GM21737 (cell line): ENCODE data around the gene FAM180A.
"Not testable (repeated sequence)": the region's sequence is repeated elsewhere in the genome, so short reads cannot be mapped to it uniquely, and the experiment has no call there.

Experiments used
- ATAC-seq: cut with Tn5 transposase; IDR thresholded peaks from one replicate; pipeline ENCODE4 v1.9.1; 2021; ENCODE audit warnings: mild to moderate bottlenecking, moderate library complexity; ENCODE audit not compliant: unreplicated experiment

Gene FAM180A

DNA sequence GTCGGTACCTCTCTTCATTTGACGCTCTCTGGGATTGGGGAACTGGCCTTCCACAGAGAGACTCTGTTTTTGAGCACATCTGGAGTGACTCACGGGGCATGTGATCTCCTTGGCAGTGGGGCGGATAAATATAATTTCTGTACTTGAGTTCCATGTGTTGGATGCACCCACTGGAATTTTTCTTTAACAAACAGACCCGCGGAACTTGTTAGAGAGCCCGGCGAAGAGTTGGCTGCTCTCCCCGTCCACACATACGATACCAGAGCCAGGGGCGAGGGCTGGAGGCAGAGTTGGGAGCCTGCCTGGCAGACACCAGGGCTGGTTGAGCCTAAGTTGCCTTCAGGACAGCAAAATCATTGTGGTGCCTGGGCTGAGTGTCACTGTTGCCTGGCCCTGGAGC is at the start of gene FAM180A:
TSS of gene FAM180A (minus strand) at position 44 of the 400 bp plus-strand sequence. CDS start 233 bp downstream, outside the sequence.
- ATAC-seq: no peak

DNA sequence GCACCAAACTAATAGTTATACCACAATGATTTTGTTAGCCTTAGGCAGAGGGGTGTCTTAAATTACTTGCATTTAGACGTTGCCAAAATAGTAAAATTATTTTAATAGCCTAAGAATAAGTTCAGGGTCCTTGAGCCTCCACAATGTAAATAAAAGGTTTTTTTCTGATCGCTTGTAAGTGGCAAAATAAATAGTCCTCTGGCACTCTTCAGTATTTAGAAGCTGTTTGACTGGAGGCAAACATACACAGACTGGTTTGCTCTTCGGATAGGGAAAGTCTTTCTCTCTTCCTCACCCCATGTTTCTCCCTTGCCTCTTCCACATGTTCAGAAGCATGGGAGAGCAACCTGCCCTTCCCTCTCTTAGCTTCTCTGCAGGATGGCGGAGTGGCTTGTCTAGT is 49.5 kb upstream of the FAM180A start:
- ATAC-seq: no peak

DNA sequence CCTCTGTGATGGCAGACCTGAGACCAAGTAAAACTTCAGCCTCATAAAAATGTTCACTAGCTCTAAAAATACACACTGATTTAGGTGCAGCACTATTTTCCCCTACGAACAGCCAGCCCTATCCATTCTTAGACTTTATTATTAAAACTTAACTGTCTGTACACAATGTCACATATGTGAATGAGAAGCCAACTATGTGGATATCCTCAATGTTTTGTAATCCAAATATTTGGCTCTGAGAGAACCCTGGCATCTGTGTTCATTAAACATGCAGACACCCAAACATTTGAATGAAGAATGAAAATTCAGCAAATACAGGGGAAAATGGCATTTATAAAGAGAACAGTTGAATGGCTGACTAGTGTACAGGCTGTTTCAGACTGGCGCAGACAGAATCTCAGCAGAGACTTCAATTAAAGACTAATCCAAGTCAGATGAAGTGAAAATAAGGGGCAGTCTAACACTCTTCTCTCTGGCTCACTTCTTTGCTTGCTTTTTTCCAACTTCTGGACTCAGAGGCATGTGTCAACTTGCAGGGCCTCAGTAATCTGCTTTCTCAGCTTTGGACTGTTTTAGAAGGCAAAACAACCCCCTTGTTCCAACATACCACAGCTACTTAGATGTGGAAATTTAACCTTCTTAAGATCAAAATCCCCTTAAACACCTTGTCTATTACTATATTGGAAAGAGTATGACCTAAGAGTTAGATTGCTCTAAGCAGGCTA is 47.4 kb upstream of the FAM180A start:
- no peak for ATAC-seq

DNA sequence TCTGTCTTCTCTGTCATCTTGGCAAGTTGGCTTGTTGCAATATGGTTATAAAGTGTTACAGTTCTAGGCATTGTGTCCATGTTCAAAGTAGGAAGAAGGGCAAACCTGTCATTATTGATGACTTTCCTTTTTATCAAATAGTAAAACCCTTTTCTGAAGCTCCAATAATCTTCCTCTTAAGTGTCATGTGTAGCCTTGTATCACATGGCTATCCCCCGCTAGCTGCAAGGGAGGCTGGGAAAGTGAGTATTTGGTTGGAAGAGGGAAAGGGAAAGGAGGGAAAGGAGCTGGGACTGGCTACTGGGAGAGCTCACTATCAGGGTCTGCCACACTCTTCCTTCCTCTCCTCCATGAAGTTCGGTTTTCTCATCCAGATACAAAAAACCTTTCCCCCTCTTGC is 45.2 kb upstream of the FAM180A start:
- no peak for ATAC-seq

DNA sequence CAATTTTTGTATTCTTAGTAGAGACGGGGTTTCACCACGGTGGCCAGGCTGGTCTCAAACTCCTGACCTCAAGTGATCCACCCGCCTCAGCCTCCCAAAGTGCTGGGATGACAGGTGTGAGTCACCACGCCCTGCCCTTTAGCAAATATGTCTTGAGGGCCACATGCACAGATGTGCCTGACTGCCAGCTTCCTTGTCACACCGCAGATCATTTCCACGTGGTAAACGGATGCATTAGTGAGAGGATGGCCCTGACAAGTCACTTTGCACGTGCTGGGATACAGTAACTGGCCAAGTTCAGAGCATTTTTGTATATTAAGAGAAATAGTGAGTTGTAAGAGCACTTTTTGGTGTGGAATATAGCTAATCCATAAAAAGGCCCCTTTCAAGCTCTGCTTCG is 44.3 kb upstream of the FAM180A start:
- ATAC-seq: no peak

DNA sequence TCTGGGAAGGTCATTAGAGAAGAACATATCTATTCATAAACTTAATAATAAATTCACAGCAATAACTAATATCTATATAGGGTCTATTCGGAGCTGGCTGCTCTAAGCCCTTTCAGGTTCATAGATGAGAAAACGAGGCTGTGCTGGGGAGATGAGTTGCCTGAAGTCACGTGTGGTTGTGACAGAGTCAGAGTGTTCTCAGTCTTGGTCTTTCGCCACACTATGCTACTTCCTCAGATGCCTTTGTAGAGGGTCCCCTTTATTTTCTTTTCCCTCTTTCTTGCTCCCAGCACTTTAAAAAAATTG is 43.7 kb upstream of the FAM180A start:
- no peak for ATAC-seq

DNA sequence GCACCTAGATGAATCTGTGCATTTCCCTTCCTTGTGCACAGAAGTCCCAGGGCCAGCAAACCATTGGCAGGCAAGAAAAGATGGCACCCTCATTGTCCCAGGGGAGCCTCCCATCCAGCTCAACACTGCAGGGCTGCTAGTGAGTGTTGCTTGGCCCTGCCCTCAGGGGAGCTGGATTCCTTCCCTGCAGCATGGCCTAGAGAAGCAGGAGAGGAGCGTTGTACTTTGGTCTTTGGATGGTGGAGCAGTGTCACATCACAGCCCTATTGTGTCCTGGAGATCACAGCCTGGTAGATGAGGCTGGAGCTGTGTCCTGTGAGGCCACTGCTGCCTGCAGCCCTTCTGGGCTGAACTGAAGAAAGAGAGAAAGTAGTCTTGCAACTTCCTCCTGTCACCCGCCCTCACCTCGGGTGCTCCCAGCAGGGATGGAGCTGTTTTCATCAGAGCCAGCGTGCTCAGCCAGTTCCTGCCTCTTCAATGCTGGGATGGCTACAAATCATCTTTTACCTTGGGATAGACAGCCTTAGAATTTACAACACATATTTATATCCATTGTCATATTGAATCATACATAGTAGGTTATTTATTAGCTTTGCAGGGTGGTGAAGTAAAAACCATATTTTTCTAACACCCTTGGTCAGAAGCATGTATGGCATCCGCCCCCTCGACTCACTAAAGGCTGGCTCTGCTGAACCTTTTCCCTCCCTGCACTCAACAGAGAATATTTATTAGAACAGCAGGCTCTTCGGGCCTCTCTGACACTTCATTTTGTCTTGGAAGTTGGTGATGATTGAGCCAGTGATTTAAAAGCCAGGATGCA is 43.1 kb upstream of the FAM180A start:
- ATAC-seq: no peak

DNA sequence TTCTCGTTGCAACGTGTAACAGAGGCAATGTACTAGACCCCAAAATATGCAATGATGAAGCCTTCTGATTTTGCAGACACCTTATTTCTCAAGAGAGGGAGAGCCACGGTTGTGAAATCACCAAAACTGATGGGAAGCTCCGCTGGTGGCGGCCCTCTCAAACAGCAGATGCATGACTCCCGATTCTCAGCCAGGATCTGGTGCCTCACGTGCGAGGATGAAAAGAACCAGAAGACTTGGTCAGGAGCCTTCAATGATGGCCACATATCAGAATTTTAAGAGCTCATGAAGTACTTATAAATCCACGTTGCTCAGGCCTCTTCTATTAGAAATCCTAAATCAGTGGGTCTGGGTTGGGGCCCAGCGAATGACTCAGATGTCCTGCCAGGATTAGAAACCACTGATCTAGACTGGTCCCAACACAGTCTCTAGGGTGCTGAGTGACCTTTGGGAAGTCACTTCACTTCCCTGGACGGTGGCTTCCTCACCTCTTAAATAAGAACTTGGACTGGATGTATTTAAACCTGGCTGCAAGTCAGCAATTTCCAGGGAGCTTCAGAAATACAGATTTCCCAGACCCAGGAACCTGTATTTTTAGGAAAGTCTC is 41.9 kb upstream of the FAM180A start:
- ATAC-seq: no peak

DNA sequence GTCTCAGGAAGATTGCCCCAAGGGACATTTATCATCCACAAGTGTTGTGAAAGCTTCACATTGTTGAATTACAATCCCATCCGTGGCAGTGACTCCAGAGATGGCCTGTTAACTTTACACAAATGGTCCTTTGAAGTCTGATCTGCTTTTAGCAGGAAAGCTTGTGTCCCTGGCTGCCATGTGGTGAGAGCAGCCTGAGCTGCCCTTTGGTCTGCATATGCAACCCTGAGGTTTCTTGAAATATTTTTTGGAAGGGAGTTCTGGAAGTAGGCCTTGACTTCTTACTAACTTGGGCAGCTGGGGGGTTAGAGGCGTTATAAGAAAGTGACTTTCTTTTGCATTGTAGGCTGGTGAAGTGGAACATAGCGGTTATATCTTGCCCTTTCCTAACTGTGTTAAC is 41.3 kb upstream of the FAM180A start:
- ATAC-seq: no peak

DNA sequence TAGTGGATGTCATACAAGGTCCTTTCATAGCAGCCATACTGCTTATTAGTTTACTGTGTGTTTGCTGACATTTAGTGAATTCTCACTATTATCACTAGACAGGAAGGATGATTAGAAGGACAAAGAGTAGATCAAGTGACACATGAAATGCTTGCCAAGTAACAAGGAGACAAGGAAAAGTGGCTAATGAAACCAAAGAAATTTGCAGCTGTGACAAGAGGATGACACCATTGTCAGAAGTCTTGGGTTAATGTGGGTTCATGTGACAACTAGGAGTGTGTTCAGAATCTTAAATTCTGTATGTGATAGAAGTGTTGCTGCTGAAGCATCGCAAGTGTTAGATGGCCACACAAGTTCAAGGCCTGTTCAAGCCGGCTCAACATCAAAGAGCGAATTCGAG is 40.8 kb upstream of the FAM180A start:
- no peak for ATAC-seq

DNA sequence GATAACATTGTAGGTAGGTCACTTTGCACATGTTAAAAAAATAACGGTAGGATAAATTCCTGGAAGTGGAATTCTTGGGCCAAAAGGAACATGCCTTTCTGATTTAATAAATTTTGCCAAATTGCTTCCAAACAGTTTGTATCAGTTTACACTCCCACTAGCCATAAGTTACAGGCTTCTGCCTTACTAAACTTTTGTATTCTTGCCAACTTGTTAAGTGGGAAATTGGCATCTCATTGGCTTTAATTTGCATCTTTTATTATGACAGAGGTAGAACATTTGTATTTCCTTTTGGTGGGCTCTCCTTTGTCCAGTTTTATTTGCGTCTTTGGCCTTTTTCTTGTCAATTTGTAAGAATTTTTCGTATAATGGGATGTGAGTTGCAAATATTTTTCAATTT is 38.3 kb upstream of the FAM180A start:
- ATAC-seq: no peak

DNA sequence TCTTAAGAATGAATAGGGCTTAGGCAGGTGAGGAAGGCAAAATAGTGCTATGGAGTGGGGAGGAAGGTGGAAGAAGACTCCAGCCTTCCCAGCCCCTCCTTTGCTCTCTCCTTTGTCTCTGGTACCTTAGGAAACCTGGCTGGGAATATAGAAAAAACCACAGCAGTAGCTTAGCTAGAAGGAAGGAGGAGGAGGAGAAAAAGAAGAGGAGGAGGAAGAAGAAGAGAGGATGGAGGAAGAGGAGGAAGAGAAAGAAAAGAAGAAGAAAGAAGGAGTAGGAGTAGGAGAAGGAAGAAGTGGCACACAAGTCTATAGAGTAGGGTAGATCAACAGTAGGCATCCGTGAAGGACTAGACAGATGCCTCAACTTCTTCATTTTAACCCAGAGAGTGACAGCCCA is 36.5 kb upstream of the FAM180A start:
- no peak for ATAC-seq

DNA sequence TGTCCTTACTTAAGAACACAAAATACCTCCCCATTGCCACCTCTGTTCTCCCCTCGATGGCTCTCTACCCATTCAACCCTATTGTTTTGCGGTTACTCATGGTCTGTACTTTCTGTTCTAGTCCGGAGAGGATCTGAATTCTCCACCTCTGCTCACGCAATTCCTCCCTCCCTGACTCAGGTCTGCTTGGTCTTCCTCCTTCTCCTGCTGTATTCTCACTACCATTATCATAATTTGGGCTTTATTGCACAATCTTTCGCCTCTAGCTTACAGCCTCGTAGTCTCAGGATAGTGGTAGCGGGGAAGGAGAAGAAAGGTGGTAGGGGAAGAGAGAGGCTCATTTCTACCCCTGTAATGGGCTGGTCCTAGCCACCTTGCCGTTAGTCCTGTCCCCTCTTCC is 35.4 kb upstream of the FAM180A start:
- ATAC-seq: no peak

DNA sequence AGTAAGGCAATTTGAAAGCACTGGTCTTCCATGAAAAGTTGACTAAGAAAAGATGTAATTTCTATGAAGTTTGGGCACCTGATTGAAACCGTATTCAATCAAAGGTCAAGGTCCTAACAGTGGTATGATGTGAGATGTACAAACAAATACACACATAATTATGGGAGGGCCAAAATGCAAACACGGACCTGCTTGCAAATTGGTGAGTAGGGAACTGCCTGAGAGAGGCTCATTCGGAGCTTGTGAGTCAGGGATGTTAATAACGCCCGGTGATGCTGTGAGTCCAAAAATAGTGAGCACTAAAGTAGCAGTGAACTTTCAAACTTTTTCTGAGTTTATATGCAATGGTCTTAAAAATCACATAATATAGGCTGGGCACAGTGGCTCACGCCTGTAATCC is 34.2 kb upstream of the FAM180A start:
- ATAC-seq: no peak

DNA sequence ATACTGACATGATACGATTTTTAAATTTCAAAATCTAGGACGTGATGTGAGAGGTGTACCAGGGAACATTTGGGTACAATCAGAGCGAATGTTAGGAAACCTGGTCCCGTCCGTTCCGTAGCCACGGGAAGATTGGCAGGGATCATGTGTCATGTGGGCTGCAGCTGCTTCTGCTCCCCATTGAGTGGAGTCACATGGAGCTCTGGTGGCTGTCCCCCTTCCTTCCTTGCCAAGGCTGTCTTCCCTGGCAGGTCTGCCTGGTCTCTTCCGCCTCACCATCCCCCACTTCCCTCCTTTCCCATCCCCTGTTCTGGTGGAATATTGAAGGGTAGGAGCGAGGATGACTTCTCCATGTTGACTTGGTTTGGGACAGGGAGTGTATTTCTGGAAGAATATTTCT is 33.8 kb upstream of the FAM180A start:
- ATAC-seq: no peak

DNA sequence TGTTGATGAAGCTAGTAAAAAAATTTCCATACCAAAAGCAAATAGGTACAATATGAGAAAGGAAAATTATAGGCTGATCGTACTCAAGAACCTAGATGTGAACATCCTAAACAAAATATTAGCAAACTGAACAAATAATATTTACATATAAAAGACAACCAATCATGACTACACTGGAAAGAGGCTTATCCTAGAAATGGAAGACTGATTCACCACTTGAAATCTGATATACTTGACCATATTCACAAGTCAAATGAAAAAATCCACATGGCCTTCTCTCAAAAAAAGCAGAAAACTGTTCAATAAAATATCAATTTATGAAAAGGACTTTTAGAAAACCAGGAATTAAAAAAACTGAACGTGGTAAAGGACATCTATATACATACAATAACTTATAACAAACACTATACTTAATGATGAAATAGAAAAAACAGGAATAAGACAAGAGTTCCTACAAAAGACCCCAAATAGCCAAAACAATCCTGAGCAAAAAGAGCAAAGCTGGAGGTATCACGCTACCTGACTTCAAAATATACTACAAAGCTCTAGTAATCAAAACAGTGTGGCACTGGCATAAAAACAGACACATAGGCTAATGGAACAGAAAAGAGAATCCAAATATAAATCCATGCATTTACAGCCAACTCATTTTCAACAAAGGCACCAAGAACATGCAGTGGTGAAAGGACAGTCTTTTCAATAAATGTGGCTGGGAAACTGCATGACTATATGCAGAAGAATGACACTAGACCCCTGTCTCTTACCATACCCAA is 29.2 kb upstream of the FAM180A start:
- ATAC-seq: no peak

DNA sequence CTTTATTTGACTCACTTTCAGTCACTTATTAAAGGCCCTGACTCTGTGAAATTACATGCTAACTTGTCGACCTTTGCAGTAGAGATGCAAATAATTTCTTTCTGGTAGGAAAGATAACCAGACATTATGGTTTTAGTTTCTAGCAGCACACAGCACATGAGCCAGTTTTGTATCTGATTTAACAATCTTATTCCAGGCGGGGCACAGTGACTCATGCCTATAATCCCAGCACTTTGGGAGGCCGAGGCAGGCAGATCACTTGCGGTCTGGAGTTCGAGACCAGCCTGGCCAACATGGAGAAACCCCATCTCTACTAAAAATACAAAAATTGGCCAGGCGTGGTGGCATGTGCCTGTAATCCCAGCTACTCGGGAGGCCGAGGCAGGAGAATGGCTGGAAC is 27.3 kb upstream of the FAM180A start:
- ATAC-seq: not testable (repeated sequence)

DNA sequence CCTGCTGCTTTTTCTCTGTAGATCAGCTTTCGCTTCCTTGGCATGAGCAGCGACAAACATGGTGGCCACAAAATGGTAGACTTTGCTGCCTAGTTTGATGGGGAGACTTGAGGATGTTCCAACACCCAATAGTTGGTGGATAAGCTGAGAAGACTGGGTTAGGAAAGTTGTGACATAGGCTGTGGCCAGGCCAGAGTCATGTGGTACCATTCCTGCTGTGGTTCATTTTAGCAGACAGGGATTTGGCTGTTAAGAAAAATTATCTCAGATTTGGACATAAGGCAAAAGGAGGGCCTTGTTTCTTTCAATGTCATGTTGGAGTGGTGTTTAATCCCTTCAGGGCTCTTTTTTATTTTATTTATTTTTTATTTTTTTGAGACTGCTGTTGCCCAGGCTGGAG is 26.6 kb upstream of the FAM180A start:
- ATAC-seq: no peak

DNA sequence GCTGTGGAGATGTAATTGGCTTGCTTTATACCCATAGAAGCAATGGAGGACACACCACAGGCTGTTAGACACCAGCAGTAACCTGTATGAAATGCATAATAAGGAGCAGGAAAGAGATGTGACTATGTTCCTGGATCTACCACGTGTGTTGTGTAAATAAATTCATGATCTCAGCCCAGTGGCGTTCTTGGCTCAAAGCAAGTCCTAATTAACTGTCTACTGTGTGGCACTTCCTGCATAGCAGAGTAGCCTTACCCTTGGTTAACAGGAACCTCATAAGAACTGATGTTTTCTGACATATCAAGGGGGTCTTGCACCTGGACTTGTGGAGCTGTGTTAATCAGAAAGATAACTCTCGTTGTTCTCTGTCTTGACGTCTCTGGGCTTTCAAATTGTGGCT is 25.7 kb upstream of the FAM180A start:
- no peak for ATAC-seq

DNA sequence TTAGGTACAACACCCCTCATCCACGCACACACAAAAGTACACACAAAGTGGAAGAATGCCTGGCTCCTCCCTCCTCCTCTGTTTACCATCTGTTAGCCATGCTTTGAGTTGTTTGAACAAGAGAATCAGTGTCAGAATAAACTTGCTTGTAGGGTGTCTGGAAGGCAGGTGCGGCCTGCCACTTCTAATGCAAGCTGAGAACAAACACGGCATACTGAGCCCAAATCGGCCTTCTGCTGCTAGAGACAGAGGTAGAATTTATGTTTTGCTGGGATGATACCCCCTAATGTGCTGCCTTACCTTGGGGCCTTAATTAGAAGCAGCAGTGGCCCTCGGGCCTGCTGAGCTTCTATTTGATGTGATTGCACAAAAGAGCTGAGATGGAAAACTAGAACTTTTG is 24.9 kb upstream of the FAM180A start:
- ATAC-seq: no peak

DNA sequence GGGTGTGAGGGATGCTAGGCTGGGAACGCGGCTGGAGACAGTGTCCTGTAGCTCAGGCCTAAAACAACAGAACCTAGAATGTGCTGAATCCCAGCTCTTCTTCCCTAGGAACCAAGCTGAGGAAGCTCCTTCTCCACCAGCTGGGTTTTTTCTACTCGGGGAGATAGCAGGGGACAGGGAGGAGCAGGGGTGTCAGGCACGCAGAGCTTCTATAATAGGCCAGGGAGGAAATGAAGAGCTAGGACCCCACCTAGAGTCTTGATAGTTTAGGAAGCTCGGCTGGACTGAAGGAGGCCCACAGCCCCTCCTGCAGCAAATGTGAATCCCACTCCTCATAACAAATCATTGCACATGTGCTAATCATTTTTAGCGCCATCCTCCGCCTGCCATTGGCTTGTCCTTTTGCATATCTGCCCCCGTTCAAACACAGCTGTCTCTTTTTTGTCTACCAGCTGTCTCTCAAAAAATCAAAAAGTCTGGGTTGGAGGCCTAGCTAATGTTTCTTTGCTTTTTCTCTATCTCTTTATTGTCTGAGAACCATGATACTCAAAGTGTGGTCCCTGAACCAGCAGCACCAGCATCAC is 24.1 kb upstream of the FAM180A start:
- ATAC-seq: no peak
